Stomach smooth muscle (tissue), 2 donors: ENCODE measurements around the gene SNCAIP.
"Not testable (repeated sequence)": the region's sequence is repeated elsewhere in the genome, so short reads cannot be mapped to it uniquely, and the experiment has no call there.

Experiments used
- H3K27ac ChIP-seq: one replicate; pipeline ENCODE4 v1.7.0; 2013; ENCODE audit warnings: mild to moderate bottlenecking, low read length, inconsistent platforms
- H3K27me3 ChIP-seq, 2 donors: one replicate each; pipeline ENCODE4 v1.7.0; 2013; ENCODE audit warnings: low read length in 2 of 2; ENCODE audit not compliant: insufficient read depth in 2 of 2, control insufficient read depth in 1 of 2
- H3K36me3 ChIP-seq, 2 donors: one replicate each; pipeline ENCODE4 v1.7.0; 2013; ENCODE audit warnings: low read length in 2 of 2; ENCODE audit not compliant: control insufficient read depth in 2 of 2, insufficient read depth in 2 of 2
- H3K4me1 ChIP-seq: one replicate; pipeline ENCODE4 v1.7.0; 2013; ENCODE audit warnings: low read length; ENCODE audit not compliant: control insufficient read depth, insufficient read depth
- H3K4me3 ChIP-seq, 2 donors: one replicate each; pipeline ENCODE4 v1.7.0; 2013; ENCODE audit warnings: low read length in 2 of 2
- H3K9ac ChIP-seq, 2 donors: one replicate each; pipeline ENCODE4 v1.7.0; 2013; ENCODE audit warnings: low read length in 2 of 2, mild to moderate bottlenecking in 1 of 2
- H3K9me3 ChIP-seq, 2 donors: one replicate each; pipeline ENCODE4 v1.7.0; 2013; ENCODE audit warnings: low read length in 2 of 2; ENCODE audit not compliant: control insufficient read depth in 2 of 2
- donor health status: healthy.
- donor health status: Pancreatic carcinoma.

The SNCAIP gene

DNA sequence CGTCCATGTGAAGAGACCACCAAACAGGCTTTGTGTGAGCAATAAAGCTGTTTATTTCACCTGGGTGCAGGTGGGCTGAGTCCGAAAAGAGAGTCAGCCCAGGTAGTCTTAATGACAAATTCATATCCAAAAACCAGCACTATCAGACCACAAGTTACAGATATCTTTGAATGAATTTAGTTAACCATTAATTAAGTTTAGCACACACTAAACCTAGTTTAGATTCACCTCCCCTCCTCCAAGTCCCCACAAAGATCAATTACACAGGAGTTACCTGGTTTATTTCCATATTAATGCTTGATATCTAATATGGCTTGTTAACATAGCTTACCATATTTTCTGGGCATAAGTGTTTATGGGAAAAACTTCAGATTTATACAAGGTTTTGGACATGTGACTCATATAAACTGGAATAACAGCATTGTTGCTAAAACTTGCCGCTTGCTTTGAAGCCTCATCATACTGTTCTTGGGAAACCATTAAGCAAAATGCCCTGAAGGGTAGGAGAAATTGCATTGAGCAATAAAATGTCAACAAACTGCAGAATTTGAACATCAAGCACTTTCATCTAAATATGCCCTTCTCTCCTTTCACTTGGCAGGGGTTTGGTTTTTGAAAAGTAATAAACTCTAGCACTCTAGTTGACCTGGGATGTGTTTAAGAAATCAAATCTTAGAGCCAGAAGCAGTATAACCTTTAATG lies 166.9 kb downstream of the SNCAIP start:
- Histone ChIP-seq H3K27ac (no peak overlapping the region), H3K4me3 (no peak overlapping the region), H3K9ac (no peak overlapping the region), H3K4me1 (no peaks in the 10 kb centered on the region), H3K9me3 (no peaks in the 10 kb centered on the region), H3K27me3 (no peaks in the 10 kb centered on the region), H3K36me3 (no peaks in the 10 kb centered on the region)

GRCh38 chr5:122480146-122480545 lies 168.1 kb downstream of the SNCAIP start:
- Histone ChIP-seq H3K27ac (no peak overlapping the region), H3K36me3 (no peaks in the 10 kb centered on the region), H3K4me1 (no peaks in the 10 kb centered on the region), H3K9ac (no peak overlapping the region), H3K27me3 (no peaks in the 10 kb centered on the region), H3K4me3 (no peak overlapping the region), H3K9me3 (no peaks in the 10 kb centered on the region)

GRCh38 chr5:122484103-122484502 lies 172.1 kb downstream of the SNCAIP start:
- Histone ChIP-seq H3K27ac (no peak overlapping the region), H3K4me3 (no peak overlapping the region), H3K4me1 (no peaks in the 10 kb centered on the region), H3K9ac (no peak overlapping the region), H3K27me3 (no peaks in the 10 kb centered on the region), H3K9me3 (no peaks in the 10 kb centered on the region), H3K36me3 (no peaks in the 10 kb centered on the region)

GRCh38 chr5:122485226-122485625 lies 173.2 kb downstream of the SNCAIP start:
- no peaks in the 10 kb centered on the region for H3K36me3 ChIP-seq
- H3K4me3 ChIP-seq = no peak overlapping the region
- H3K9ac ChIP-seq = no peak overlapping the region
- H3K27ac ChIP-seq = no peak overlapping the region
- no peaks in the 10 kb centered on the region for H3K9me3 ChIP-seq
- H3K4me1 ChIP-seq = no peaks in the 10 kb centered on the region
- no peaks in the 10 kb centered on the region for H3K27me3 ChIP-seq

DNA sequence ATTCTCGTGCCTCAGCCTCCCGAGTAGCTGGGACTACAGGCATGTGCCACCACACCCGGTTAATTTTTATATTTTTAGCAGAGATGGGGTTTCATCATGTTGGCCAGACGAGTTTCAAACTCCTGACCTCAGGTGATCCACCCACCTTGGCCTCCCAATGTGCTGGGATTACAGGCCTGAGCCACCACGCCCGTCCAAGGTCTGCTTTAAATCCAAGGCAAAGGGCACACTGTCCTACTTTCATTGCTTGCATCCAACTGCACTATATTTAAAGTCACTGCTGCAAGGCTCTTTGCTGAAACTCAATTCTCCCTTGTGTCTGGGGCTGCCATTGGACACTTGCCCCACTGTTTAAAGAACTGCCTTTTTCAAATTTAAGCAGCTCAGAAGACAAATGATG lies 174.6 kb downstream of the SNCAIP start:
- not testable (repeated sequence) for H3K27me3 ChIP-seq, H3K36me3 ChIP-seq, H3K9ac ChIP-seq, H3K9me3 ChIP-seq, H3K27ac ChIP-seq, H3K4me3 ChIP-seq, H3K4me1 ChIP-seq

- H3K9me3 ChIP-seq = no peaks in the 10 kb centered on the region
- H3K36me3 ChIP-seq = no peaks in the 10 kb centered on the region
- H3K4me1 ChIP-seq = no peaks in the 10 kb centered on the region
- H3K27me3 ChIP-seq = no peaks in the 10 kb centered on the region
- H3K9ac ChIP-seq = no peak overlapping the region
- no peak overlapping the region for H3K27ac ChIP-seq
- H3K4me3 ChIP-seq = no peak overlapping the region
Measured at GRCh38 chr5:122490718-122491117, 178.7 kb downstream of the SNCAIP start.

- Histone ChIP-seq H3K27me3 (no peaks in the 10 kb centered on the region), H3K4me1 (no peaks in the 10 kb centered on the region), H3K27ac (no peak overlapping the region), H3K9ac (no peak overlapping the region), H3K36me3 (no peaks in the 10 kb centered on the region), H3K9me3 (no peaks in the 10 kb centered on the region), H3K4me3 (no peak overlapping the region)
Measured at GRCh38 chr5:122492675-122493074, 180.6 kb downstream of the SNCAIP start.

DNA sequence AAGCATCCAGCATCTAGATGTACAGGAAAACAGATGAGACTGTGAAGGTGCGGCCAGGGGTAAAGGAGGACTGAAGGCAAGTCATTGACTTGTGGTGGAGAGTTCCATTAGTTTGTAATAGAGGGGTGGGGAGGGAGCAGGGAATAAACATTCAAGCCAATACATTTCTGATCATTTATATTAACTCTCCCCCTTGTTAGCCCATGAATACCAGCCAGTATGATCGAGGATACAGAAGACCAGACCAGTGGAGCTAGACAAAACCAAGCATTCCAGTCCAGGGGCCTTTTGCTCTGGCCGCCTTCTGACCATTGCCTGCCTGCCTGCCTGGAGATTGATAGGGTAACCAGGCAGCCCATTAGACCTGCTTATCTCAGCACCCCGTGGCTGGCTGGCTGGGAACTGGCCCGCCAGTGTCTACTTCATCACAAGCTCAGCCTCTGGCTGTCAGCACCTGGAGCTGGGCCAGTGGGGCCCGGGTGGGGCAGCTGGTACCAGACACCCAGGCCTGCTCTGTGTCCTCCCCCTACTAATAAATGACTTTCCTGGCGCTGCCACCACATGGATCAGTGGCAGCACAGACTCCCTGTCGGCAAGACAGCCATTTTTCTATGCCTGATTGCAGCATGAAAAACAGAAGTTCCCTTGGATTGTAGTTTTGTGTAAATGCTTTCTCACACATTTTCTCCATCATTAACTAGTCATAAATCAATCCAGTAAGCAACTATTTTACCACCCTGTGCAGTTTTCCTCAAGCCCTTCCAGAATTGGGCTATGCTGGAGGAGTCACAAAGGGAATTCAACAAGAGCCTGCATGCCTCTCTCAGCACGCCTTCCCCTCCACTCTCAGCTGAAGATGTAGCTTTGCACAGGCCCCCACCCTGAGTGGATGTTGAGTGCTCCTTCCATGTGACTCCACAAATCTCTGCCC lies 181.3 kb downstream of the SNCAIP start:
- H3K27ac ChIP-seq = no peak overlapping the region
- no peaks in the 10 kb centered on the region for H3K4me1 ChIP-seq
- no peak overlapping the region for H3K9ac ChIP-seq
- H3K9me3 ChIP-seq = no peaks in the 10 kb centered on the region
- H3K27me3 ChIP-seq = no peaks in the 10 kb centered on the region
- no peaks in the 10 kb centered on the region for H3K36me3 ChIP-seq
- H3K4me3 ChIP-seq = no peak overlapping the region

DNA sequence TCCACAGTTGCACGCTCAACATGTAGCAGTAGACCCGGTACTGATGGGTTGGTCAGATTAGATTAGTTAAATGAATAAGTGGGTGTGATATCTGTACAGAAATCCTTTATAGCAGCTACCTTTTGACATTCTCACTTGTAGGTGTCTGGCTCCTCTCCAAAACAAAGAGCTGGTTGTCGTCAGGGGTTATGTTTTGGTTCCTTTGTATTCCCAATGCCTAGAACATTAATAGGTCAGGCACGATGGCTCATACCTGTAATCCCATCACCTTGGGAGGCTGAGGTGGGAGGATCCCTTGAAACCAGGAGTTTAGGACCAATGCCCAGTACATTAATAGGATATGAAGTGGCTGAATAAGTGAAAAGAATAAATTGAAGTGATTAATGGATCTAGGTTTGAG lies 182.1 kb downstream of the SNCAIP start:
- Histone ChIP-seq H3K9ac (no peak overlapping the region), H3K4me3 (no peak overlapping the region), H3K27me3 (no peaks in the 10 kb centered on the region), H3K4me1 (no peaks in the 10 kb centered on the region), H3K27ac (no peak overlapping the region), H3K36me3 (no peaks in the 10 kb centered on the region), H3K9me3 (no peaks in the 10 kb centered on the region)

DNA sequence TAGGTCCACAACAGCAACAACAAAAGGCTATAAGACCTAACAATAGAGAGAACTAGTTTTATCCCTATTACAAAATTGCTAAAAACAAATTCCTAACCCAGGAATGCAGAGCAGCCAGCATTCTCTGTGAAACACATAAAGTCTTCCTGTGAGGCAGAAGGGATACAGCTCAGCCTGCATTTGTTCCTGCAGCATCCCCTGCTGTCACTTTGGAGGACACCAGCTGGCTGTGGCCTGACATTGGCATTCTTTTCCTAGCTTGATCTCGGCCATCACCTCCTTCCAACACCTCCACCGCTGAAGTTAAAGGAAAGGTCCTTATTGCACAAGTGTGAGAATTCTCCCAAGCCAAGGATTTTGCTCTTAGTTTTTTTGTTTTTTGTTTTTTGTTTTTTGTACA lies 186.1 kb downstream of the SNCAIP start:
- Histone ChIP-seq H3K9me3 (no peaks in the 10 kb centered on the region), H3K27ac (no peak overlapping the region), H3K4me3 (no peak overlapping the region), H3K36me3 (no peaks in the 10 kb centered on the region), H3K9ac (no peak overlapping the region), H3K4me1 (no peaks in the 10 kb centered on the region), H3K27me3 (no peaks in the 10 kb centered on the region)

- no peak overlapping the region for H3K9ac ChIP-seq
- no peaks in the 10 kb centered on the region for H3K36me3 ChIP-seq
- no peak overlapping the region for H3K27ac ChIP-seq
Measured at GRCh38 chr5:122499585-122499984, 187.5 kb downstream of the SNCAIP start.

More at GRCh38 chr5:122499585-122499984, 187.5 kb downstream of the SNCAIP start:
- Histone ChIP-seq H3K27me3 (no peaks in the 10 kb centered on the region), H3K4me3 (no peak overlapping the region), H3K4me1 (no peaks in the 10 kb centered on the region), H3K9me3 (no peaks in the 10 kb centered on the region)
